GM18951 (cell line): ENCODE measurements around the gene NADK.
"Not testable (repeated sequence)": the region's sequence is repeated elsewhere in the genome, so short reads cannot be mapped to it uniquely, and the experiment has no call there.

Experiments used
- POLR2A ChIP-seq: IDR thresholded peaks from 4 replicates; pipeline ENCODE4 v1.6.1; 2011; ENCODE audit warnings: mild to moderate bottlenecking; ENCODE audit not compliant: insufficient read length, insufficient read depth; ENCODE audit errors: extremely low read depth
- in situ Hi-C: fragments of 300-500 bp; cut with MboI; formaldehyde crosslinking; loops from one replicate; pipeline ENCODE4 v1.12.0; 2022; ENCODE audit warnings: low sequenced_read_pairs, mixed read lengths, inconsistent platforms; ENCODE audit not compliant: unreplicated experiment

NADK gene

GRCh38 chr1:1703796-1704195 lies 74.5 kb downstream of the NADK start:
- in situ Hi-C loops, result no loop called here
- TF ChIP-seq POLR2A, result no peak

- in situ Hi-C loops, result not testable (repeated sequence)
Observed at GRCh38 chr1:1702506-1702905, 75.8 kb downstream of the NADK start.
